GM18508 (cell line): Measurements from ENCODE around the gene MIS18A.

Experiments
- ATAC-seq: cut with Tn5 transposase; IDR thresholded peaks from one replicate; pipeline ENCODE4 v1.9.1; 2021; ENCODE audit warnings: moderate number of reproducible peaks; ENCODE audit not compliant: insufficient read depth, unreplicated experiment

The MIS18A gene

DNA sequence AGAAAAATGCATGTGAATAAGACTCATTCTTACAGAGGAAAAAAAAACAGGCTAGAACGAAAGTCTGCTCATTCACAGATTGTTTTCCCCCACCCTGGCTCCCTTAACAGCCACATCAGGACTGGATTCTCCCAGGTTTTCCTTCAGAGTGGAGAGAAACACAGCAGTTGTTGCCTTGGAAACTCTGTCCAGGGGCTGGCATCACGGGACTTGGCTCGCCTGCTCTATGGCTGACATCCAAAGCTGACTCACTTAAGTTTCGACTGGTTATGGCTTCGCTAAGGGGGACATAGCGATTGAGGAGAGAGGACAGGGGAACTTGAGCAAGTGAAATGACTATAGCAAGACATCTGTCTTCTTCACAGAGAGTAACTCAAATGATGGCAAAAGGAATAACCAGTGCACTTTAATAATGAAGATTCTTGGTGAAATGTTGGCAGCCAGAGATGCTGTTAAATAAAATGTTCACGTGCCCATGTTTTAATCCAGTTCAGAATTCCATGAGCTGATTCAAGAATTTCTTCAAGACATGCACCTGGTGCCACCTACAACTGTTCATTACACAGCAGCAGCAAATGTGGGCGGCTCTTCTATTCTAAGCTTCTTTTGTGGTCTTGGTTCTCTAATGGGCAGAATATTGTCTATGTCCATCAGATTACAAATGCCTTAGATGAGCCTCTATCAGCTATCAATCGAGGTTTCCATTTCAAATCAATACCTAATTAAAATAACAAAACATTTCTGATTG, 21.8 kb downstream of the MIS18A start:
- no peak for ATAC-seq

DNA sequence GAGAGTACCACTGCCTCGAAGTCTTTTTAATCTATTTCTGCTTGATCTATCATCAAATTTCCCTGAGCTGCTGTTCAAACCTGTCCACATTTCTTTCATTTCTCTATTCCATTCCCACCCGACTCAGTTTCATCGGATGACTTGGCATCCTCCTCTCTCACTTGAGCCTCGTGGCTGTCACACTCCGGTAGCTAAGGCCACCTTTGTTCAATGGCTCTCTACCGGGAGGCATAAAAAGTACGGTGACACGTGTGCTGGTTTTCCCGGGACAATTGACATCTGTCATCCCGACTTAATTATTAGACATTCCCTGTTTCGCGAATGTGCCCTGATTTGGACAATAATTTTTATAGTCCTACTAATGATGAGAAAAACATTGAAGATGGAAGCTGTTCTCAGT, 22.6 kb downstream of the MIS18A start:
- ATAC-seq: no peak

DNA sequence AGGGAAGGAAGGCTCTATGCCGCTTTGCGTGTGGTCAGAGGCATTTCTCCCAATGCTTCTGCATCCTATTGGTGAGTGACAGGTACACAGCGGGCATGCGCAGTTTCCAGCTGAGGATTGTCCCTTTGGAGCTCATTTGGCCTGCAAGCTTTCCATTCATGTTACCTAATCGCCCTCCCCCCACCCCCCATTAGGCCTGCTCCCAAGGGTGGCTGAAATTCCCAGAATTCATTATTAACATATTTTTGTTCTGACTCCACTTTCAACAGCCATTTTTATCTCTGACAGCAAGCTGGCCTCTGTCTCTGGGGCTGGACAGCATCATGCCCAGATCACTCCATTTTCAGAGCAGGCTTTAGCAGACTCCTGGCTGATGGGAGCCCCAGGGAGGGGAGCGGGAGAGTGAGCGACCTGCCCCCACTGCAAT, 25.6 kb downstream of the MIS18A start:
- no peak for ATAC-seq

DNA sequence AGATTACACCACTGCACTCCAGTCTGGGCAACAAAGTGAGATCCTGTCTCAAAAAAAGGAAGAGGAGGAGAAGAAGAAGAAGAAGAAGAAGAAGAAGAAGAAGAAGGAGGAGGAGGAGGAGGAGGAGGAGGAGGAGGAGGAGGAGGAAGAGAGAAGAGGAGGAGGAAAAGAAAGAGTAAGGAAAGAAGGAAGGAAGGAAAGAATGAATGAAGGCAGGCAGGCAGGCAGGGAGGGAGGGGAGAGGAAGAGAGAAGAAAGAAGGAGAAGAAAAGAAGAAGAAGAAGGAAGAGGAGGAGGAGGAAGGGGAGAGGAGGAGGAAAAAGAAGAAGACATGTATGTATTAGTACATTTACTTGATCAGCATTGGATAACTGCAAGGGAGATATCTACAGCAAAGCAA, 26.7 kb downstream of the MIS18A start:
- no peak for ATAC-seq

DNA sequence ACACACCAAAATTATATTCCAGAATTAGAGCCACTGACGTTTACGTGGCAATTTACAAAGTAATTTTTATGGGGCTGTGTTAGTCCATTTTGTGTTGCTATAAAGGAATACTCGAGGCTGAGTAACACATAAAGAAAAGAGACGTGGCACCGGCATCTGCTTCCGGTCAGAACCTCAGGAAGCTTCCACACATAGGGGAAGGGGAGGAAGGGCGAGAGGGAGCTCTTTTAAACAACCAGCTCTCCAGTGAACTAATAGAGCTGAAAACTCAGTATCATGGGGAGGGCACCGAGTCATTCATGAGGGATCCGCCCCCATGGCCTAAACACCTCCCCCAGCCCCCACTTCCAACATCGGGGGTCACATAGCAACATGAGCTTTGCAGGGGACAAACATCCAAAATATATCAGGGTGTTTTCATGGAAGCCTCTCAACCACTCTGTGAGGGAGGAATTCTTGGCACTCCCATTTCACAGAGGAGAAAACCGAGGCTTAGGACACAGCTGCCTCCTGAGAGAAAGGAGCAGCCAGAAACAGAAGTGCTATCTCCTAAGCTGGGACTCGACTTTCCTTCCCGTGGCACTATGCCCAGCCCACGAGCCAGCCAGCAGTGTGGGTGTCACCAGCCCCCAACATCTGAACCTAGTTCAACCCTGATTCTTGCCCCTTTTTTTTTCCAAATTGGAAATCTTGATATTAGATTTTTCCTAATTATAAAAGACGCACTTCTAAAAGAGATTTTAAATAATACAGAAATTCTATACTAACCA, 29.2 kb downstream of the MIS18A start:
- ATAC-seq: no peak

DNA sequence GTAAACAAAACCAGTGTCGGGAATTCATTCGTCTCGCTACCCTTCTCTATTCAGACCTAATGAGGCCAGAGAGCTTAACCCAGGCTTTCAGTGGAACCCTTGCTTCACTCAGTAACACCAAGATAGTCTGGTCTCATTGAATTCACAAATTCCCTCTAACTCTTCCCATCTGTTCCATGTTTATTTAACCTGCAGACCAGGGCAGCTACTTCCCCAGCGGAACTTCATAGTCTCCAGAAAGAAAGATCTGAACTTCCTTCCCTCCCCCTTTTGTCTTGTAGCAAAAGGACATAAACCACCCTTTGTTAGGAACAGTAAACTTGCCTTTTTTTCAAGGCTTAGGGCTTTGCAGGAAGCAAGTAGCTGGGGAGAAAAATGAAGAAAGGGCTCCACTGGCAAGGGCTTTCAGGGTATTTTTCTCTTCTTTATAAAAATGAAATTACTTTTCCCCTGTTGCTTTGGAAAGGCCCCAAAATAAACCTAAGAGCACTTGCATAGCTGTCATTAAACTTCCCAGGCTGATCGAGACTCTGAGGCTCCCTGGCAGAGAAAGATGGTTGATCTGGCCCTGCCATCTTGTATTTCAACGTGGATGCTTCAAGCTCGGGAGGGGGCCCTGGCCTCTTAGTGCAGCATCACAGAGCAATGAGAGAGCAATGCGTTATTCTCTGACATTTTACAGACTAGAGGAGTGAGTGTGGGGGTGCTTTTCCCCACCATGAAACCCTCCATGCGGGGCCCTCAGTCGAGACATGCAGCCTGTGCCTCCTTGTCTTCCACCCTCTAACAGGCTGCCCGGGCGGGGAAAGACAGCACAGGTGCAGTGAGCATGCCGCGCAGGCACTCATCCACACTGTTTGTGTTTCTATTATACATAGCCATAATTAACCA, 30.0 kb downstream of the MIS18A start:
- ATAC-seq: no peak

DNA sequence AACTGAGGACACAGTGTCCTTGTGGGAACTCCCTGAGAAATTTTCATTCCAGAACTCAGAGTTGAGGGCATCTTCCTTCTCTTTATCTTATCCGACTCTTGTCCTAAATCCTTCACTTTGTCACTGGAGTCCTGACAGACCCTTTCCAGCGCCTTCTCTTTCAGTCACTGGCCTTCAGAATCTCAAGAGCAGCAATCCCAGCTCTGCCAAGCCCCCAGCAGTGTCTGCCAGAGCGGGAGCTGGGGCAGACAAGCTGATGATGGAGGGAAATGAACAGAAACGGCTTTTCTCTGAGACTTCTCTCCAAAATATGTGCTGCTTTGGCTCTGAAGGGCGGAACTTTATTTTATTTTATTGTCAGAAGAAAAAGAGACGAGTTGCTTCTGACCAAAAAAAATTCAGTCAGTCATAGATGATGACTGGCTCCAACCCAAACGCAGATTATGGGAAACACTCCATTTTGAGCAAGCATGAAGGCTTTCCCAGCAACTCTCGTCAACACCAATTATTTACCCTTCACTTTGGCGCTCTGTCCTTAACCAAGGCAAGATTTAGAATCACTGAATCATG, 32.2 kb downstream of the MIS18A start:
- ATAC-seq: no peak

DNA sequence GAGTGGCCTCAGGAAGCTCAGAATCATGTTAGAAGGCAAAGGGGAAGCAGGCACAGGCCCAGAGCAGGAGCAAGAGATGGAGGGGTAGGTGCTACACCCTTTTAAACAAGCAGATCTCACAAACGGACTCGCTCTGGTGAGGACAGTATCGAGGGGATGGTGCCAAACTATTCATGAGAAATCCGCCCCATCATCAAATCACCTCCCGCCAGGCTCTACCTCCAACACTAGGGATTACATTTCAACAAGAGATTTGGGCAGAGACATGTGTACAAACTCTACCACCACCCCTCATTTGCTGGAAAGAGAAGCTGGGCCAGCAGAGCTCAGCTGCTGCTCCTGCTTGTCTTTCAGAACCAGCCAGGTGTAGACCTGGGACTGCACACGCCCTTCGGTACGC, 32.9 kb downstream of the MIS18A start:
- no peak for ATAC-seq

DNA sequence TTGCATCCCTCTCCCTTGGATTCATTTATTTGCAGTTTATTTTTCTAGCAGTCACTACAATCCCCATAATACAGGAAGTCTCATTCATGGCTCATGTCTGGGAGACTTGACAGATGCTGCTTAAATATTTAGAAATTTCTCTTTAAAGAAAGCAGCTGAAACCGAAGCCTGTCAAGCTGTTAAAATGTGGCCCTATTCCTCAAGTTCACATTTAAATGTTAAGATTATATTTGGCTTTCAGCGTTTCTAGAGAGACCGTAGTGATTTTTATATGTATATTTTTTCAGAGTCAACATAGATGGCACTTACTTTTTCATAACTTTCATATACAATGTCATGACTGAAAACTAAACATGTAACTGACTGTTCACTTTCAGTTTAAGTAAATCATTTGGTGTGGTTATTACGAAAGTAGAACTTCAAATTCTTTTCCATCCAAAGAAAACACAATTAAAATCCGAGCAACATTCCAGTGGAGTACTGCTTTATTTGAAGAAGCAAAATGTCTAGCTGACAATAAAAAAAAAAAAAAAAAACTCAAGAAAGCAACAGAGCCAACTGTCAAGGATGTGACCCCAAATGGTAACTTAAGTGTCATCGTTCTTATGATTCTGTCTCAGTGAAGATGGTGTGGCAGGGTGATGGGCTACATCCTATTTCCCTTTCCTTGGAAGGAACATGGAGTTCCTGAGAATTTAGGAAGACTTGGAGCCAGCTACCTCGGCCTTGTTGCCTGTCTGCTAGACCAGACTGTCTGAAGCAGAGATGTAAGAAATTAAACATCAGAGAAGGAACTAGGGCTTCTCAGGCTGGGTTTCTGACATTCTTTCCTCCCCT, 37.8 kb downstream of the MIS18A start:
- ATAC-seq: no peak

DNA sequence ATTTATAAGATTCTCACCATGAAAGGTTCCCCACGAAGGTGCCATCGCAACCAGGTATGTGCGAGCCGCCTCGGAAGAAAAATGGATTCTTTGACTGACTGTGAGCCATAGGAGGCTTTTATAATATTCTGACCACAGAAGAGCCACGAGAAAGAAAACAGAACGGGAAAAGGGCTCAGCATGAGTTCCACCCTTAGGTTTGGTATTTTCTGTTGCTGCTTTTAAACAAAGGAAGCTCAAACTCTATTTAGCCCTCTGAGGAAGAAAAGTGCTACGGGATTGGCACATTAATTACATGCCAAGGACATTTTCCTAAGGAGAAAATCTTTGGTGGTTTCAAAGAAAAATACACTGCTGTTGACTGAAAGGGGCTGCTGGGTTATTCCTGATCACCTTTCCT, 39.3 kb downstream of the MIS18A start:
- ATAC-seq: no peak

DNA sequence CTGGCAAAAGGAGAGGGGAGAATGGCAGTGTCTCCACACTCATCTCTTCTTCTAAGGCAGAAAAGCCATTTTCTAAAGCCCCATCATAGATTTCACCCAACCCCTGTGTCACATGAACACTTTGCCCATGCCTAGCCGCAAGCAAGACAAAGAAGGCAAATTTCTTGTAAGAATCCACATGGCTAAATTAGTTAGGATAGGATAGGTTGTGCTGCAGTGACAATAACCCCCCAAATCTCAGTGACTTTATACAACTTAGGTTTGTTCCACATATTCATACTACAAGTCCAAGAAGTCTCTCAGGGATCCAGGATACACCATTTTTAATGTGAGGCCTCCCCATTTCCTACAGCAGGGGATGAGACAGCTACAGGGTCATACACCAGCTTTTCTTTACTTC, 40.8 kb downstream of the MIS18A start:
- no peak for ATAC-seq

DNA sequence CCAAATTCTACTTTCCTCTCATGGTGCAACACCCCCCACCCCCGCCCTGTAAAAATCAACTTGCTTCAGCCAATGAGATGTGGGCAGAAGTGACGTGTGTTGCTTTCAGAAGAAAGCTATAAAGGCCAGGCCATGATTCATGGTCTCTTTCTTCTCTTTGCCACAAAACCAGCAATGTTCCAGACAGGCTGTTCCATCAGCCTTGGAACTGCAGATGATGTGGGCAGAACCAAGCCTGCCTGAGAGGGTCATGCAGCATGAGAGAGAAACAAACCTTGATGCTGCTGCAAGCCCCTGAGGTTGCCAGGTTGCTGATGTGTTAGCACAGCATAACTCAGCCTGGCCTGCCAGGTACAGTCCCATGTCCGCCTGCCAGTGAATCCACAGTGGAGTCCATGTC, 41.8 kb downstream of the MIS18A start:
- no peak for ATAC-seq

DNA sequence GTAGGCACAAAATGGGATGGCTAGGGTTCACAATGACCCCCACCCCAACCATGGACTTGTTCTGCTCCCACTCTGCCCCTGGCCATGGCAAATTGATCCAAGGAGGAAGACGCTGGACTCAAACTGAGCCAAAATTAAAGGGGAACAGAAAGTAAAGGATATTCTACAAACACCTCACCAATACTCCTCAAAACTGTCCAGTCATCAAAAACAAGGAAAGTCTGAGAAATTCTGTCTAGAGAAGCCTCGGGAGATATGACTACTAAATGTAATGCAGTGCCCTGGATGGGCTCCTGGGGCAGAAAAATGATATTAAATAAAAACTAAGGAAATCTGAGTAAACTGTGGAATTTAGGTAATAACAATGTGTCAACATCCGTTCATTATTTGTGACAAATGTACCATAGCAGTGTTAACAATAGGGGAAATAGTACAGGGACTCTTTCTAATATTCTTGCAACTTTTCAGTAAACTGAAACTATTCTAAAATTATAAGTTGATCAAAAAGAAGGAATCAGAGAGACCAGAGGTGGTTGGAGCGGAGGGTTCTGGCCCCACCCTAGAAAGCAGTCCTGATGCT, 45.0 kb downstream of the MIS18A start:
- ATAC-seq: no peak

DNA sequence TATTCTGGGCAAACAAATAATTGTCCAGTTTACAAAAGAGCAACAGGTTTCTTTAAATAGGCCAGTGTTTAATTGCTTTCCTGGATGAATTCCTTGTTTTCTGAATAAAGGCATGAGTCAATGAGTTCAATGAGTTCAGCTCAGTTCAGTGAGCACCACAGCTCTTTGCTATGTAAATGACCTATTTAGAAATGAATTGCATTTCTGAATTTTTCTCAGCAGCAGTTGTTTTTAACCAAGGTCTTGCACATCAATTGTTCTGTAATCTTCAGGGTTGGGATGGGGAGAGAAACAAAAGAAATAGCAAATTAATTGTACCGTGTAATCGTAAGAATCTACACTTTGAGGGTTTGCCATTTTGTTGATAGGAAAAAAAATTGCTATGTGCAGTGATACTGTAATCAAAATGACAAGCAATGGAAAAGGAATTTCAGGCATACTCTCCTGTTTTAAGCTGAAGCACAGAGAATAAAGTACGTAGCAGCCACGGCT, 45.7 kb downstream of the MIS18A start:
- no peak for ATAC-seq

DNA sequence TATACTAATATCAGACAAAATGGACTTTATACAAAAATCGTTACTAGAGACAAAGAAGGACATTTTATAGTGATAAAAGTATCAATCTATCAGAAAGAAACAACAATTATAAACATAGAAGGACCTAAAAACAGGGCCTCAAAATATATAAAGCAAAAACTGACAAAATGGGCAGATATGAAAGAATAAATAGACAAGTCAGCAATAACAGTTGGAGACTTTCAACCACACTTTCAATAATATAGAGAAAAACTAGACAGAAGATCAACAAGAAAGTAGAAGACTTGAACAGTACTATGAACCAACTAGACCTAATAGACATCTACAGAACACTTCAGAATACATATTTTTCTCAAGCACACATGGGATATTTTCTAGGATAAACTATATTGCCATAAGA, 52.4 kb downstream of the MIS18A start:
- no peak for ATAC-seq
